HCT116 (cell line): ENCODE data around the gene SRPK2. TPM values are rescaled to one million over a fixed set of nuclear protein-coding genes. Genes with fewer than 3 reads are reported as not detected.

Source experiments
- ATAC-seq: fragments of 200-7000 bp; cut with Tn5 transposase; 2 replicates; pipeline ENCODE4 v1.9.1; 2020; ENCODE audit warnings: mild to moderate bottlenecking, moderate library complexity
- BruUV-seq: library from RNA; stranded (reverse); fragments of 400-500 nt; replicated peaks from 2 replicates; lab custom pipeline; 2021; lab: Mats Ljungman, UMichigan
- CTCF ChIA-PET: fragments of 300-600 bp; sonication (Branson Sonifier 250); formaldehyde crosslinking; loops from one replicate; lab custom pipeline; 2021; ENCODE audit warnings: antibody characterized with exemption; lab: Charles Lee
- POLR2A ChIA-PET: fragments of 300-600, 350-600 bp; sonication (Branson Sonifier 250); formaldehyde crosslinking; loops from one replicate; lab custom pipeline; 2021; ENCODE audit warnings: antibody characterized with exemption; lab: Charles Lee
- RAD21 ChIA-PET, 2 experiments: fragments of 300-600 bp; sonication (Branson Sonifier 250); formaldehyde crosslinking; loops; one replicate each; lab custom pipeline; 2023; ENCODE audit warnings: low total read pairs in 2 of 2; ENCODE audit not compliant: uncharacterized antibody in 2 of 2, unreplicated experiment in 2 of 2, low non-redundant PET in 1 of 2; lab: Charles Lee
- DNase-seq: peaks from one replicate; pipeline ENCODE4 v3.0.0-alpha.2; 2010; ENCODE audit warnings: low read depth, low spot score
- H2AFZ ChIP-seq: fragments of 200-600 bp; shearing (Covaris generic), sonication (generic); 2 replicates; pipeline ENCODE4 v1.6.1; 2017; ENCODE audit warnings: low read depth, mixed run types, mixed read lengths, antibody characterized with exemption, low read length; ENCODE audit not compliant: poor library complexity, severe bottlenecking
- H3K27ac ChIP-seq: 2 replicates; pipeline ENCODE4 v1.5.1; 2012; ENCODE audit warnings: low read depth, low read length
- H3K27me3 ChIP-seq: fragments of 200-600 bp; sonication (generic); 2 replicates; pipeline ENCODE4 v1.6.1; 2016; ENCODE audit warnings: mixed run types, low read length, mixed read lengths; ENCODE audit not compliant: insufficient read depth
- H3K36me3 ChIP-seq, 2 experiments: fragments of 200-500 bp in 1 of 2; fragments of 200-600 bp in 1 of 2; sonication (Bioruptor generic) in 1 of 2; sonication (generic) in 1 of 2; 2 replicates each; pipeline versions ENCODE4 v1.5.1 to v1.6.1; 2014 to 2016; ENCODE audit warnings: low read length in 2 of 2, inconsistent platforms in 1 of 2, mixed read lengths in 1 of 2, mixed run types in 1 of 2; ENCODE audit not compliant: insufficient read depth in 2 of 2, control insufficient read depth in 1 of 2
- H3K4me1 ChIP-seq, 2 experiments: fragments of 200-600 bp in 1 of 2; sonication (generic) in 1 of 2; 2 replicates each; pipeline versions ENCODE4 v1.5.1 to v1.6.1; 2012 to 2017; ENCODE audit warnings: low read length in 2 of 2, inconsistent platforms in 1 of 2, mild to moderate bottlenecking in 1 of 2, mixed read lengths in 1 of 2, mixed run types in 1 of 2, moderate library complexity in 1 of 2; ENCODE audit not compliant: insufficient read depth in 2 of 2, control insufficient read depth in 1 of 2
- H3K4me2 ChIP-seq: fragments of 200-600 bp; sonication (generic); 2 replicates; pipeline ENCODE4 v1.6.1; 2017; ENCODE audit warnings: mixed run types, low read length, mixed read lengths
- H3K4me3 ChIP-seq, 2 experiments: fragments of 200-600 bp in 1 of 2; sonication (generic) in 1 of 2; replicated peaks in 1 of 2; 2 replicates each; pipeline ENCODE4 v1.5.1; 2011 to 2016; ENCODE audit warnings: low read length in 2 of 2, control low read depth in 1 of 2, low read depth in 1 of 2, mild to moderate bottlenecking in 1 of 2, mixed read lengths in 1 of 2, mixed run types in 1 of 2
- H3K79me2 ChIP-seq: fragments of 200-600 bp; sonication (generic); 2 replicates; pipeline ENCODE4 v1.6.1; 2017; ENCODE audit warnings: mild to moderate bottlenecking, mixed run types, low read length, moderate library complexity, mixed read lengths; ENCODE audit not compliant: insufficient read depth
- H3K9ac ChIP-seq: fragments of 200-600 bp; sonication (generic); 2 replicates; pipeline ENCODE4 v1.6.1; 2016; ENCODE audit warnings: low read length, mixed read lengths
- H3K9me2 ChIP-seq: fragments of 200-600 bp; sonication (generic), shearing (Covaris generic); 2 replicates; pipeline ENCODE4 v1.6.1; 2017; ENCODE audit warnings: mixed run types, mild to moderate bottlenecking, moderate library complexity; ENCODE audit not compliant: insufficient read depth
- H3K9me3 ChIP-seq, 2 experiments: fragments of 200-500 bp in 1 of 2; fragments of 200-600 bp in 1 of 2; sonication (Bioruptor generic) in 1 of 2; sonication (generic) in 1 of 2; 2 replicates each; pipeline ENCODE4 v1.6.1; 2014 to 2017; ENCODE audit warnings: low read length in 2 of 2, mixed read lengths in 2 of 2, inconsistent platforms in 1 of 2, low read depth in 1 of 2, mild to moderate bottlenecking in 1 of 2, mixed run types in 1 of 2, moderate library complexity in 1 of 2; ENCODE audit not compliant: control insufficient read depth in 1 of 2, insufficient read depth in 1 of 2
- H4K20me1 ChIP-seq: fragments of 200-600 bp; sonication (generic), shearing (Covaris generic); 2 replicates; pipeline ENCODE4 v1.6.1; 2017; ENCODE audit warnings: mixed run types, mild to moderate bottlenecking, moderate library complexity; ENCODE audit not compliant: insufficient read depth
- CEBPB ChIP-seq: IDR thresholded peaks from 2 replicates; pipeline ENCODE4 v1.6.1; 2012; ENCODE audit warnings: low read depth
- EZH2 ChIP-seq: fragments of 200-600 bp; sonication (generic); IDR thresholded peaks from 2 replicates; pipeline ENCODE4 v1.6.1; 2017; ENCODE audit warnings: antibody characterized with exemption, mixed run types
- POLR2A ChIP-seq: IDR thresholded peaks from 2 replicates; pipeline ENCODE4 v1.7.0; 2011; ENCODE audit warnings: borderline replicate concordance; ENCODE audit not compliant: insufficient read depth, insufficient read length; ENCODE audit errors: extremely low read depth
- SRF ChIP-seq: IDR thresholded peaks from 2 replicates; pipeline ENCODE4 v1.6.1; 2012; ENCODE audit warnings: low read depth
- TCF7L2 ChIP-seq: IDR thresholded peaks from 2 replicates; pipeline ENCODE4 v1.7.0; 2011; ENCODE audit warnings: borderline replicate concordance, inconsistent platforms; ENCODE audit not compliant: insufficient read depth, insufficient read length; ENCODE audit errors: extremely low read depth
- YY1 ChIP-seq: IDR thresholded peaks from 2 replicates; pipeline ENCODE4 v1.6.1; 2011; ENCODE audit warnings: low read length, low read depth, moderate library complexity, mild to moderate bottlenecking; ENCODE audit not compliant: insufficient replicate concordance; ENCODE audit errors: extremely low read depth
- ZNF274 ChIP-seq: fragments of 200-500 bp; sonication (Bioruptor generic); IDR thresholded peaks from 2 replicates; pipeline ENCODE4 v1.6.1; 2014; ENCODE audit warnings: mild to moderate bottlenecking, low read depth, low read length, inconsistent platforms
- intact Hi-C: fragments of 100-400 bp; cut with micrococcal nuclease; formaldehyde crosslinking; loops from 2 replicates; pipeline ENCODE4 v1.10.0; 2022
- total RNA-seq: library from RNA; stranded (reverse); gene quantifications from one replicate; pipeline ENCODE4 v1.2.1, GENCODE V29; 2021; ENCODE audit not compliant: unreplicated experiment
- TF ChIP-seq, protein P1 (sequence below): IDR thresholded peaks from 2 replicates; pipeline ENCODE4 v1.6.1; 2012; ENCODE audit warnings: low read depth
- TF ChIP-seq, protein P2 (sequence below): IDR thresholded peaks from 2 replicates; pipeline ENCODE4 v1.6.1; 2012

The SRPK2 gene
- total RNA-seq, 1 experiment from 2014 or later, result 37.4 TPM

DNA sequence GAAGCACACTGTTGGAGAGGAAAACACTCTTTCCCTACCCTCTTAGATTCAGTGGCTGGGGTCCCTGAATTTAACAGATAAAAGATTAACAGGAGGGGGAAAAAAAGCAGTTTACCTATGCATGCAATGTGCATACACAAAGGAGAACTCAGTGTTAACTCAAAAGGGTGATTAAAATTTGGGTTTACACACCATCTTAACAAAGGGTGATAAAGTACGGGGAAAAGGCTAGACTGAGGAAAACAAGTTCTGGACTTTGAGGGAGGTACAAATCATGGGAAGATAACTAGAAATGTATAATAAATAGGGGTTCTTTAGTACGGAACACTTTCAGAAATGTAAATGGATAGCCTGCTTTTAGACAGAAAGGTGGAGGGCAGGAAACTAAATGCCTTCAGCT is 83.1 kb downstream of the SRPK2 start:
- TF ChIP-seq, protein P1, sequence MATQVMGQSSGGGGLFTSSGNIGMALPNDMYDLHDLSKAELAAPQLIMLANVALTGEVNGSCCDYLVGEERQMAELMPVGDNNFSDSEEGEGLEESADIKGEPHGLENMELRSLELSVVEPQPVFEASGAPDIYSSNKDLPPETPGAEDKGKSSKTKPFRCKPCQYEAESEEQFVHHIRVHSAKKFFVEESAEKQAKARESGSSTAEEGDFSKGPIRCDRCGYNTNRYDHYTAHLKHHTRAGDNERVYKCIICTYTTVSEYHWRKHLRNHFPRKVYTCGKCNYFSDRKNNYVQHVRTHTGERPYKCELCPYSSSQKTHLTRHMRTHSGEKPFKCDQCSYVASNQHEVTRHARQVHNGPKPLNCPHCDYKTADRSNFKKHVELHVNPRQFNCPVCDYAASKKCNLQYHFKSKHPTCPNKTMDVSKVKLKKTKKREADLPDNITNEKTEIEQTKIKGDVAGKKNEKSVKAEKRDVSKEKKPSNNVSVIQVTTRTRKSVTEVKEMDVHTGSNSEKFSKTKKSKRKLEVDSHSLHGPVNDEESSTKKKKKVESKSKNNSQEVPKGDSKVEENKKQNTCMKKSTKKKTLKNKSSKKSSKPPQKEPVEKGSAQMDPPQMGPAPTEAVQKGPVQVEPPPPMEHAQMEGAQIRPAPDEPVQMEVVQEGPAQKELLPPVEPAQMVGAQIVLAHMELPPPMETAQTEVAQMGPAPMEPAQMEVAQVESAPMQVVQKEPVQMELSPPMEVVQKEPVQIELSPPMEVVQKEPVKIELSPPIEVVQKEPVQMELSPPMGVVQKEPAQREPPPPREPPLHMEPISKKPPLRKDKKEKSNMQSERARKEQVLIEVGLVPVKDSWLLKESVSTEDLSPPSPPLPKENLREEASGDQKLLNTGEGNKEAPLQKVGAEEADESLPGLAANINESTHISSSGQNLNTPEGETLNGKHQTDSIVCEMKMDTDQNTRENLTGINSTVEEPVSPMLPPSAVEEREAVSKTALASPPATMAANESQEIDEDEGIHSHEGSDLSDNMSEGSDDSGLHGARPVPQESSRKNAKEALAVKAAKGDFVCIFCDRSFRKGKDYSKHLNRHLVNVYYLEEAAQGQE, result no peak
- TF ChIP-seq SRF, result no peak
- TF ChIP-seq POLR2A, result no peak
- no peak for TF ChIP-seq CEBPB
- no peak for TF ChIP-seq TCF7L2
- TF ChIP-seq, protein P2, sequence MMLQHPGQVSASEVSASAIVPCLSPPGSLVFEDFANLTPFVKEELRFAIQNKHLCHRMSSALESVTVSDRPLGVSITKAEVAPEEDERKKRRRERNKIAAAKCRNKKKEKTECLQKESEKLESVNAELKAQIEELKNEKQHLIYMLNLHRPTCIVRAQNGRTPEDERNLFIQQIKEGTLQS, result no peak
- no peak for TF ChIP-seq YY1
- no peak for TF ChIP-seq EZH2
- no peak for TF ChIP-seq ZNF274
- POLR2A ChIA-PET, result no interaction called here
- ATAC-seq, result no peak

More for the DNA sequence above, 83.1 kb downstream of the SRPK2 start:
- intact Hi-C loops, result no loop called here
- Histone ChIP-seq H3K9ac (no peak overlapping the region), H3K4me1 (peaks cover 5 to 12% of the 10 kb centered on the region in 2 experiments; a peak in 2 of 4 replicates), H3K27ac (no peak overlapping the region), H3K36me3 (no peaks in the 10 kb centered on the region), H4K20me1 (no peaks in the 10 kb centered on the region), H3K9me2 (no peaks in the 10 kb centered on the region), H3K27me3 (no peaks in the 10 kb centered on the region), H3K9me3 (no peaks in the 10 kb centered on the region), H2AFZ (no peak overlapping the region), H3K4me3 (no peak overlapping the region), H3K79me2 (peaks cover 30% of the 10 kb centered on the region), H3K4me2 (no peak overlapping the region)
- ChIA-PET CTCF (no interaction called here), RAD21 (no interaction called here)
- BruUV-seq, result no TSS peak
- DNase-seq, result no peak
